Measurements from ENCODE around the gene EDAR. TPM values are rescaled to one million over a fixed set of nuclear protein-coding genes. Genes with fewer than 3 reads are reported as not detected.

The EDAR gene
- total RNA-seq, 4 donors from 2014 or later, result not detected

DNA sequence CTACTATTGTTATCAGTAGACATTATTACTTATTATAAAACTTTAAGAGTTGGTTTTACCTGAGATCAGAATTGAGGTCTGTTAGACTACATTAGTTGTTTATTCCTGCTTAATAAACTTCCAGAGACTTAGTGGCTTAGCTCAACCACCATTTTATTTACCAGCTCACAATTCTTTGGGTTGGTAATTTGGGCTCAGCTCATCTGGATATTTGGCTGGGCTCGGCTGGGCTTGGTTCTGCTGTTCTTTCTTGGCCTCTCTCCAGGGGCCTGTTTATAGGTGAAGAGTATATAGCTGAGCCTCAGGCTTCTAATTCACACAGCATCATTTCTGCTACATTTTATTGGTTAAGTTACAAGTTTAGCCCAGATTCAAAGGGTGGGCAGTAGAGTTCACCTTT lies 134.5 kb downstream of the EDAR start:
- Histone ChIP-seq H3K27ac (no peak overlapping the region), H3K4me1 (no peaks in the 10 kb centered on the region), H3K4me3 (no peak overlapping the region), H3K27me3 (no peaks in the 10 kb centered on the region), H3K9me3 (no peaks in the 10 kb centered on the region), H3K36me3 (no peaks in the 10 kb centered on the region)
- in situ Hi-C loops (cut with MboI; ENCODE audit: low sequenced_read_pairs in 4 of 4) (no loop called here), intact Hi-C loops (cut with DNase I; ENCODE audit: low total_unique reads) (no loop called here)
- no peak for TF ChIP-seq POLR2A (IDR thresholded peaks at IDR 0.05)
- TF ChIP-seq, protein P1, sequence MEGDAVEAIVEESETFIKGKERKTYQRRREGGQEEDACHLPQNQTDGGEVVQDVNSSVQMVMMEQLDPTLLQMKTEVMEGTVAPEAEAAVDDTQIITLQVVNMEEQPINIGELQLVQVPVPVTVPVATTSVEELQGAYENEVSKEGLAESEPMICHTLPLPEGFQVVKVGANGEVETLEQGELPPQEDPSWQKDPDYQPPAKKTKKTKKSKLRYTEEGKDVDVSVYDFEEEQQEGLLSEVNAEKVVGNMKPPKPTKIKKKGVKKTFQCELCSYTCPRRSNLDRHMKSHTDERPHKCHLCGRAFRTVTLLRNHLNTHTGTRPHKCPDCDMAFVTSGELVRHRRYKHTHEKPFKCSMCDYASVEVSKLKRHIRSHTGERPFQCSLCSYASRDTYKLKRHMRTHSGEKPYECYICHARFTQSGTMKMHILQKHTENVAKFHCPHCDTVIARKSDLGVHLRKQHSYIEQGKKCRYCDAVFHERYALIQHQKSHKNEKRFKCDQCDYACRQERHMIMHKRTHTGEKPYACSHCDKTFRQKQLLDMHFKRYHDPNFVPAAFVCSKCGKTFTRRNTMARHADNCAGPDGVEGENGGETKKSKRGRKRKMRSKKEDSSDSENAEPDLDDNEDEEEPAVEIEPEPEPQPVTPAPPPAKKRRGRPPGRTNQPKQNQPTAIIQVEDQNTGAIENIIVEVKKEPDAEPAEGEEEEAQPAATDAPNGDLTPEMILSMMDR (IDR thresholded peaks at IDR 0.05 in 4 of 5, conservative IDR thresholded peaks at IDR 0.05 in 1 of 5), result no peak
- ATAC-seq (no peak), DNase-seq (no peak)

DNA sequence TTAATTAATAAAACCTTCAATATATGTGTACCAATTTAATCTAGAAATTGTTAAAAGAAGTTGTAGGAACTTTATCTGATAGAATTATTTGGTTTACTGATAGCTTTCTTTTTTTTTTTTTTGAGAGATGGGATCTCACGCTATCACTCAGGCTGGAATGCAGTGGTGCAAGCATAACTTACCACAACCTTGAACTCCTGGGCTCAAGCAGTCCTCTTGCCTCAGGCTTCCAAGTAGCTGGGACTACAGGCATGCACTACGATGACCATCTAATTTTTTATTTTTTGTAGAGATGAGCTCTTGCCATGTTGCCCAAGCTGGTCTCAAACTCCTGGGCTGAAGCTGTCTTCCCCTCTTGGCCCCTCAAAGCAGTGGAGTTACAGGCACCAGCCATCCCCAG lies 135.6 kb downstream of the EDAR start:
- DNase-seq, result no peak
- Histone ChIP-seq H3K4me3 (no peak overlapping the region), H3K9me3 (no peaks in the 10 kb centered on the region), H3K4me1 (no peaks in the 10 kb centered on the region), H3K27ac (no peak overlapping the region), H3K27me3 (no peaks in the 10 kb centered on the region), H3K36me3 (no peaks in the 10 kb centered on the region)
- ATAC-seq, result no peak
- intact Hi-C loops (cut with DNase I; ENCODE audit: low total_unique reads), result no loop called here
- TF ChIP-seq, protein P1 (IDR thresholded peaks at IDR 0.05 in 4 of 5, conservative IDR thresholded peaks at IDR 0.05 in 1 of 5), result no peak
- TF ChIP-seq POLR2A (IDR thresholded peaks at IDR 0.05), result no peak
- in situ Hi-C loops (cut with MboI; ENCODE audit: low sequenced_read_pairs in 4 of 4), result no loop called here

DNA sequence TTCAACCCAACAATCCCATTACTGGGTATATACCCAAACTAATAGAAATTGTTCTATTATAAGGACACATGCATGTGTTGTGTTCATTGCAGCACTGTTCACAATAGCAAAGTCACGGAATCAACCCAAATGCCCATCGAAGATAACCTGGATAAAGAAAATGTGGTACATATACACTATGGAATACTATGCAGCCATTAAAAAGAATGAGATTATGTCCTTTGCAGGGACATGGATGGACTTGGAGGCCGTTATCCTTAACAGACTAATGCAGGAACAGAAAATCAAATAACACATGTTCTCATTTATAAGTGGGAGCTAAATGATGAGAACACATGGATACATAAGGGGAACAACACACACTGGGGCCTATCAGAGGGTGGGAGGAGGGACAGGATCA lies 136.6 kb downstream of the EDAR start:
- H3K4me3 ChIP-seq, result no peak overlapping the region
- H3K27ac ChIP-seq, result no peak overlapping the region
- in situ Hi-C loops (cut with MboI; ENCODE audit: low sequenced_read_pairs in 4 of 4), result no loop called here
- intact Hi-C loops (cut with DNase I; ENCODE audit: low total_unique reads), result no loop called here
- ATAC-seq (no peak), DNase-seq (no peak)
- no peaks in the 10 kb centered on the region for H3K36me3 ChIP-seq
- no peaks in the 10 kb centered on the region for H3K9me3 ChIP-seq
- TF ChIP-seq, protein P1 (IDR thresholded peaks at IDR 0.05 in 4 of 5, conservative IDR thresholded peaks at IDR 0.05 in 1 of 5), result no peak
- TF ChIP-seq POLR2A (IDR thresholded peaks at IDR 0.05), result no peak
- no peaks in the 10 kb centered on the region for H3K27me3 ChIP-seq
- no peaks in the 10 kb centered on the region for H3K4me1 ChIP-seq

DNA sequence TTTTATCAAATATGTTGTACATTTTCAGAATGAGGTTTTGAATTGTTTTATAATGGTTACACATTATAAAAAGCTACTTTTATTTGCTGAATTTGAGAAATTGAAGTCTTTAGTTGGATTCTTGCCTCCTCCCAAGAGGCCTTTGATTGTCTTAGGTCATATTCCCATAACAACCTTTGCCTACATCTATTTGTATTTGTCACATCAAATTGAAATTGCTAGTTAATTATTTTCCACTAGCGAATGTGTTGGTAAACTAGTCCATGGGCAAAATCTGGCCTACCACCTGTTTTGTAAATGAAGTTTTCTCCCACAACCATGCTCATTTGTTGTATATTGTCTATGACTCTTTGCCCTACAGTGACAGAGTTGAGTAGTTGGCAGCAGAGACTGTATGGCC lies 142.0 kb downstream of the EDAR start:
- DNase-seq (no peak), ATAC-seq (no peak)
- Histone ChIP-seq H3K4me1 (no peaks in the 10 kb centered on the region), H3K4me3 (no peak overlapping the region), H3K27ac (no peak overlapping the region), H3K9me3 (no peaks in the 10 kb centered on the region), H3K36me3 (no peaks in the 10 kb centered on the region), H3K27me3 (no peaks in the 10 kb centered on the region)
- intact Hi-C loops (cut with DNase I; ENCODE audit: low total_unique reads) (no loop called here), in situ Hi-C loops (cut with MboI; ENCODE audit: low sequenced_read_pairs in 4 of 4) (no loop called here)
- TF ChIP-seq, protein P1 (IDR thresholded peaks at IDR 0.05 in 4 of 5, conservative IDR thresholded peaks at IDR 0.05 in 1 of 5), result no peak
- TF ChIP-seq POLR2A (IDR thresholded peaks at IDR 0.05), result no peak

DNA sequence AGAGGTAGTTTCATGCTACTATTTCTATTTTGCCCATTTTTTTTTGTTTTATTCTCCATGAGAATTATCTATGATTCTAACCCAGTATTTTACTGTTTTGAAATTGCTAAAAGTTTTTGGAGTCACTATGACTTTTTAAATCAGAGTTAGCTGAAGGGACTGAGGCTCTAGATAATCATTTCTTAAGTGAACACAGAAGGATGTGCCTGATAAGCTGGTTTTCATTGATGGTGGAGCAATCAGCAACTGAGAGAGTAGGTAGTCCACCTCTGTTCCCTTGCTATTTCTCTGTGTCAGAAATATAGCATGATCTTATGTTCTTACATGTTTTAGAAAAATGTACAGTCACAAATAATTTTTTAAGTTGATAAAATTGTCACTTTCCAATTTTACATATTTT lies 143.1 kb downstream of the EDAR start:
- Histone ChIP-seq H3K4me3 (no peak overlapping the region), H3K27ac (no peak overlapping the region), H3K4me1 (no peaks in the 10 kb centered on the region), H3K27me3 (no peaks in the 10 kb centered on the region), H3K36me3 (no peaks in the 10 kb centered on the region), H3K9me3 (no peaks in the 10 kb centered on the region)
- intact Hi-C loops (cut with DNase I; ENCODE audit: low total_unique reads), result no loop called here
- ATAC-seq (no peak), DNase-seq (no peak)
- in situ Hi-C loops (cut with MboI; ENCODE audit: low sequenced_read_pairs in 4 of 4), result no loop called here
- TF ChIP-seq, protein P1 (IDR thresholded peaks at IDR 0.05 in 4 of 5, conservative IDR thresholded peaks at IDR 0.05 in 1 of 5), result no peak
- no peak for TF ChIP-seq POLR2A (IDR thresholded peaks at IDR 0.05)

Measured in gastrocnemius medialis (tissue), 4 donors.